Thoracic aorta (tissue), 2 donors: ENCODE results near the gene CAPS. TPM values are rescaled to one million over a fixed set of nuclear protein-coding genes. Genes with fewer than 3 reads are reported as not detected.

Source experiments
- ATAC-seq: fragments of 150-250 bp; one replicate; pipeline ENCODE4 v1.8.0; 2017; ENCODE audit warnings: low read depth; ENCODE audit not compliant: insufficient number of reproducible peaks, low FRiP score
- DNase-seq: peaks from one replicate; pipeline ENCODE4 v3.0.0-alpha.2; 2020; ENCODE audit warnings: low spot score
- H3K27ac ChIP-seq, 2 donors: fragments of 200-600 bp; sonication (generic); 1 replicate in 1 of 2; 2 replicates in 1 of 2; pipeline ENCODE4 v1.5.1; 2016; ENCODE audit warnings: mild to moderate bottlenecking in 2 of 2, moderate library complexity in 2 of 2
- H3K27me3 ChIP-seq: fragments of 200-600 bp; sonication (generic); replicated peaks from 2 replicates; pipeline ENCODE4 v1.6.0; 2016; ENCODE audit warnings: mild to moderate bottlenecking; ENCODE audit not compliant: insufficient read depth
- H3K36me3 ChIP-seq: fragments of 200-600 bp; sonication (generic); one replicate; pipeline ENCODE4 v1.5.1; 2016
- H3K4me1 ChIP-seq, 2 donors: fragments of 200-600 bp; sonication (generic); 1 replicate in 1 of 2; 2 replicates in 1 of 2; pipeline versions ENCODE4 v1.5.1 to v1.6.0; 2016; ENCODE audit warnings: low read depth in 2 of 2, mild to moderate bottlenecking in 1 of 2; ENCODE audit not compliant: control insufficient read depth in 1 of 2
- H3K4me3 ChIP-seq: fragments of 200-600 bp; sonication (generic); 2 replicates; pipeline ENCODE4 v1.5.1; 2016; ENCODE audit warnings: mild to moderate bottlenecking
- H3K9me3 ChIP-seq: fragments of 200-600 bp; sonication (generic); 2 replicates; pipeline ENCODE4 v1.5.1; 2016
- CTCF ChIP-seq: fragments of 200-600 bp; sonication (generic); IDR thresholded peaks from one replicate; pipeline ENCODE4 v1.5.1; 2019; ENCODE audit warnings: antibody characterized with exemption
- total RNA-seq, 2 donors: library from RNA; depleted of rRNA; stranded (reverse); fragments of >200 nt; gene quantifications; one replicate each; pipeline versions ENCODE4 v1.1.0 to v1.2.3, GENCODE V29; 2016

The CAPS gene
- total RNA-seq, 2 donors from 2014 or later = 8.5 to 48.7 TPM

DNA sequence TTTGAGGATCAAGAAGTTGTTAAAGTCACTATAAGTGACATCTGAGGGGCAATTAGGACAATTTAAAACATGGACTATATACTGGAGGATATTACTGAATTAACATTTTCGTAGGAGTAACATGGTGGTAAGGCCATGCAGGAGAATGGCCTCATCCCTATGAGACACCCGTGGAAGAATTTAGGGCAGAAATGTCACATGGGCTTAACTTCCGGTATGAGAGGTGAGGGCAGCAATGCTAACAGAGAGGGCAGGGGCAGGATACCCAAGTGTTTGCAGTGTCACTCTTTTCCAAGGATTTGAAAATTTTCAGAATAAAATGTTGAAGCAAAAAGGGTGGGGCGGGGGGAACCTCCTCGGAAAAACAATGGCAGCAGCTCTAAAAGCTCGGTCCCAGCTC, 40.2 kb downstream of the CAPS start:
- H3K4me1 ChIP-seq = peaks cover 45 to 75% of the 10 kb centered on the region in 2 donors
- no peak for TF ChIP-seq CTCF
- no peaks in the 10 kb centered on the region for H3K36me3 ChIP-seq
- no peak for DNase-seq
- H3K27ac ChIP-seq = peak overlapping the region; percentile 62 to 66
- H3K4me3 ChIP-seq = peak overlapping the region; percentile 46
- no peaks in the 10 kb centered on the region for H3K9me3 ChIP-seq
- H3K27me3 ChIP-seq = no peaks in the 10 kb centered on the region
- peak; percentile 1 for ATAC-seq

DNA sequence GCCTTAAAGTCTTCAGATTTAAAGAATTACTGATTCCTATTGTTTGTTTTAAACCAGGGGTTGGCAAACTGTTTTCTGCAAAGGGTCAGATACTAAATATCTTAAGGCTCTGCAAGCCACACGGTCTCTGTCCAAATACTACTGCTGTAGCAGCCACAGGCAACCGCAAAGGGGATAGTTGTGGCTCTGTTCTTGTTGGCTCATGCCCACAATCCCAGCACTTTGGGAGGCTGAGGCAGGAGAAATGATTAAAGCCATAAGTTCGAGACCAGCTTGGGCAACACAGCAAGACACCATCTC, 41.5 kb downstream of the CAPS start:
- no peak for DNase-seq
- Histone ChIP-seq H3K4me1 (peaks cover 52 to 78% of the 10 kb centered on the region in 2 donors), H3K27me3 (no peaks in the 10 kb centered on the region), H3K9me3 (no peaks in the 10 kb centered on the region), H3K4me3 (no peak overlapping the region), H3K36me3 (no peaks in the 10 kb centered on the region), H3K27ac (peak overlapping the region in 1 of 2 donors; percentile 66)
- no peak for TF ChIP-seq CTCF
- no peak for ATAC-seq

DNA sequence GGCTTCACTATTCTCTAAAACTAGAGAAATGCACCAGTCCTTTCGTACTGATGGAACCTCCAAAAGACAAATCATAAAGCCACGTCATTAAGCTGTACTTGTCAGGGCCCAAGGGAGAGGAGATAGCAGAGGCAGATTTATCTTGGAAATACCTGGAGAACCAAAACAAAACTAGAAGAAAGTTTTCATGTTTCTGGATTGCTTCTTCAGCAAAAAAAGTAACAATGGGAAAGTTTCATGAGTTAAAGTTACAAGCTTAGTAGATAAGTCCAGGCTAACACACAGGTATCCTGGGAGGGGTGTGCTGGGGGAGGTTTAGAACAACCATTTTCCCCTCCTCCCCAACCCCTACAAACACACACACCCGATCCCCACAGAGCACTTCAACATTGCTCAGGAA, 42.3 kb downstream of the CAPS start:
- Histone ChIP-seq H3K4me1 (peaks cover 49 to 79% of the 10 kb centered on the region in 2 donors), H3K9me3 (no peaks in the 10 kb centered on the region), H3K4me3 (no peak overlapping the region), H3K27me3 (no peaks in the 10 kb centered on the region), H3K36me3 (no peaks in the 10 kb centered on the region), H3K27ac (no peak overlapping the region)
- ATAC-seq (no peak), DNase-seq (no peak)
- no peak for TF ChIP-seq CTCF

DNA sequence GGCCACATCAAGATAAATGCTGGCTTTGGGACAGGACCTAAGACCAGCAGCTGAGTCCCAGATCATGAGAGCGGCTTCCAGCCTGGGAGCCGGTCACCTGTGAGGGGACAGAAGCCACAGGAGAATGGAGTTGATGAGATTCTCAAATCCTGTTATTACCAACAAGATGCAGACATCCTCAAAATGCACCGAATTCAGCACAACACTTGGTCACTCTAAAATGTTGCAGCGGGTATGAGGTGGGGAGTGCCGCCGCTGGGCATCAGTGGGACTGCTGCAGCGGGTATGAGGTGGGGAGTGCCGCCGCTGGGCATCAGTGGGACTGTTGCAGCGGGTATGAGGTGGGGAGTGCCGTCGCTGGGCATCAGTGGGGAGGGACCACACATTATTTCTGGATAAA, 42.7 kb downstream of the CAPS start:
- H3K27ac ChIP-seq = no peak overlapping the region
- H3K4me3 ChIP-seq = no peak overlapping the region
- no peak for TF ChIP-seq CTCF

GRCh38 chr19:5957170-5957569, 43.1 kb downstream of the CAPS start:
- no peaks in the 10 kb centered on the region for H3K36me3 ChIP-seq
- ATAC-seq = no peak
- no peak for DNase-seq
- H3K4me1 ChIP-seq = peaks cover 45 to 79% of the 10 kb centered on the region in 2 donors
- H3K27ac ChIP-seq = no peak overlapping the region
- no peaks in the 10 kb centered on the region for H3K27me3 ChIP-seq
- TF ChIP-seq CTCF = no peak
- no peak overlapping the region for H3K4me3 ChIP-seq
- H3K9me3 ChIP-seq = no peaks in the 10 kb centered on the region

More for the DNA sequence above, 42.7 kb downstream of the CAPS start:
- no peaks in the 10 kb centered on the region for H3K9me3 ChIP-seq
- peaks cover 45 to 79% of the 10 kb centered on the region in 2 donors for H3K4me1 ChIP-seq
- H3K36me3 ChIP-seq = no peaks in the 10 kb centered on the region
- H3K27me3 ChIP-seq = no peaks in the 10 kb centered on the region
- DNase-seq = no peak
- no peak for ATAC-seq
